ENCODE data around the gene CNTNAP2. TPM values are rescaled to one million over a fixed set of nuclear protein-coding genes. Genes with fewer than 3 reads are reported as not detected.

Gene CNTNAP2
- total RNA-seq, 2 experiments from 2014 or later, result 0.28 TPM; not detected in 1

DNA sequence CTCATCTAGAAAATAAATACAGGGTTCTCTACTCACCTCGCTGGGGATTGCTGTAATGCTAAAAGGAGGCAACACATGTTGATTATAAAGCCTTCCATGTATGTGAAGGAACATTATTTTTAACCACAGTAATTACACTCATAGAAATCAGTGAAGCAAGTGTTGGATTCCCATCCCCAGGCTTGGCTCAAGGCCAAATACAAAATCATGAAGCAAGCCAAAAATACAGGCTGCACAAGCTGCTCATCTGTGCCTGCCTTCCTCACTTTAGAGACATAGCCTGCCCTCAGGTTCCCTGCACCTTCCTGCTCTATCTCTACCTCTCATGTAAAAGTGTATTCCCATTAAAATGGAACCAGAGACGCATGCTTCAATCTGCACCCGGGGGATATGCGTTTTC is 1396.8 kb downstream of the CNTNAP2 start:
- ChIA-PET POLR2A (no interaction called here), CTCF (ENCODE audit: unreplicated experiment) (no interaction called here)
- no TSS peak for BruUV-seq (replicated peaks)
- no peak for DNase-seq (ENCODE audit: low spot score)
- Histone ChIP-seq H3K4me2 (ENCODE audit: low read length) (no peak overlapping the region), H2AFZ (ENCODE audit: low read length) (no peak overlapping the region), H3K4me1 (ENCODE audit: insufficient read depth, low read length, poor library complexity, severe bottlenecking) (no peaks in the 10 kb centered on the region), H4K20me1 (ENCODE audit: insufficient read depth, low read length) (no peaks in the 10 kb centered on the region), H3K36me3 (ENCODE audit: insufficient read depth, low read length) (no peaks in the 10 kb centered on the region), H3K79me2 (ENCODE audit: insufficient read depth, low read depth, low read length) (no peaks in the 10 kb centered on the region), H3K4me3 (ENCODE audit: low read depth, low read length, poor library complexity, severe bottlenecking) (no peak overlapping the region), H3K9me2 (ENCODE audit: insufficient read depth, low read length) (no peaks in the 10 kb centered on the region), H3K9me3 (ENCODE audit: low read length) (no peaks in the 10 kb centered on the region), H3K27ac (ENCODE audit: low read depth, low read length, poor library complexity, severe bottlenecking) (no peak overlapping the region)
- intact Hi-C loops (cut with micrococcal nuclease; ENCODE audit: unreplicated experiment), result no loop called here
- TF ChIP-seq EZH2phosphoT487 (IDR thresholded peaks at IDR 0.05; ENCODE audit: borderline replicate concordance, low read depth, low read length), result no peak
- TF ChIP-seq CTCF (conservative IDR thresholded peaks at IDR 0.05; ENCODE audit: low read length), result no peak

GRCh38 chr7:147516391-147516790 is 1399.8 kb downstream of the CNTNAP2 start:
- no peaks in the 10 kb centered on the region for H3K9me3 ChIP-seq (ENCODE audit: low read length)
- CTCF ChIA-PET (ENCODE audit: unreplicated experiment), result no interaction called here
- no peaks in the 10 kb centered on the region for H3K79me2 ChIP-seq (ENCODE audit: insufficient read depth, low read depth, low read length)
- no peaks in the 10 kb centered on the region for H3K36me3 ChIP-seq (ENCODE audit: insufficient read depth, low read length)
- TF ChIP-seq CTCF (conservative IDR thresholded peaks at IDR 0.05; ENCODE audit: low read length), result no peak
- TF ChIP-seq EZH2phosphoT487 (IDR thresholded peaks at IDR 0.05; ENCODE audit: borderline replicate concordance, low read depth, low read length), result no peak
- intact Hi-C loops (cut with micrococcal nuclease; ENCODE audit: unreplicated experiment), result no loop called here
- no peaks in the 10 kb centered on the region for H3K9me2 ChIP-seq (ENCODE audit: insufficient read depth, low read length)
- H4K20me1 ChIP-seq (ENCODE audit: insufficient read depth, low read length), result no peaks in the 10 kb centered on the region
- no peak overlapping the region for H3K4me2 ChIP-seq (ENCODE audit: low read length)
- no TSS peak for BruUV-seq (replicated peaks)
- DNase-seq (ENCODE audit: low spot score), result no peak
- no peak overlapping the region for H2AFZ ChIP-seq (ENCODE audit: low read length)
- POLR2A ChIA-PET, result interaction anchor here (0.6 to 0.7 kb wide), 5 partner anchors 10 to 567 kb away, joined by 3 to 5 read pairs (median 5); no protein-coding TSS in a partner anchor
- H3K4me1 ChIP-seq (ENCODE audit: insufficient read depth, low read length, poor library complexity, severe bottlenecking), result no peaks in the 10 kb centered on the region
- H3K27ac ChIP-seq (ENCODE audit: low read depth, low read length, poor library complexity, severe bottlenecking), result no peak overlapping the region
- H3K4me3 ChIP-seq (ENCODE audit: low read depth, low read length, poor library complexity, severe bottlenecking), result no peak overlapping the region

- H3K4me3 ChIP-seq (ENCODE audit: low read depth, low read length, poor library complexity, severe bottlenecking), result no peak overlapping the region
- TF ChIP-seq CTCF (conservative IDR thresholded peaks at IDR 0.05; ENCODE audit: low read length), result no peak
- TF ChIP-seq EZH2phosphoT487 (IDR thresholded peaks at IDR 0.05; ENCODE audit: borderline replicate concordance, low read depth, low read length), result no peak
- no peaks in the 10 kb centered on the region for H3K9me3 ChIP-seq (ENCODE audit: low read length)
- no peaks in the 10 kb centered on the region for H3K9me2 ChIP-seq (ENCODE audit: insufficient read depth, low read length)
- ChIA-PET CTCF (ENCODE audit: unreplicated experiment) (no interaction called here), POLR2A (no interaction called here)
- intact Hi-C loops (cut with micrococcal nuclease; ENCODE audit: unreplicated experiment), result no loop called here
- H3K27ac ChIP-seq (ENCODE audit: low read depth, low read length, poor library complexity, severe bottlenecking), result no peak overlapping the region
- H3K4me2 ChIP-seq (ENCODE audit: low read length), result no peak overlapping the region
- no peak for DNase-seq (ENCODE audit: low spot score)
- H3K79me2 ChIP-seq (ENCODE audit: insufficient read depth, low read depth, low read length), result no peaks in the 10 kb centered on the region
- H2AFZ ChIP-seq (ENCODE audit: low read length), result no peak overlapping the region
- no TSS peak for BruUV-seq (replicated peaks)
- no peaks in the 10 kb centered on the region for H4K20me1 ChIP-seq (ENCODE audit: insufficient read depth, low read length)
- H3K4me1 ChIP-seq (ENCODE audit: insufficient read depth, low read length, poor library complexity, severe bottlenecking), result no peaks in the 10 kb centered on the region
- no peaks in the 10 kb centered on the region for H3K36me3 ChIP-seq (ENCODE audit: insufficient read depth, low read length)
Observed at GRCh38 chr7:147519062-147519461, 1402.5 kb downstream of the CNTNAP2 start.
